IMR-90 (cell line): Measurements from ENCODE around the gene PCSK2. TPM values are rescaled to one million over a fixed set of nuclear protein-coding genes. Genes with fewer than 3 reads are reported as not detected.

Source experiments
- ATAC-seq: fragments of 200-7000 bp; cut with Tn5 transposase; 2 replicates; pipeline ENCODE4 v1.9.1; 2020; ENCODE audit warnings: low read depth, mild to moderate bottlenecking, moderate library complexity
- BruUV-seq: library from RNA; stranded (reverse); fragments of 400-500 nt; replicated peaks from 2 replicates; lab custom pipeline; 2021; lab: Mats Ljungman, UMichigan
- CTCF ChIA-PET: fragments of 300-600 bp; formaldehyde crosslinking; extraction: SDS; loops from one replicate; lab custom pipeline; 2021; ENCODE audit warnings: antibody characterized with exemption; lab: Yijun Ruan, JAX
- POLR2A ChIA-PET: fragments of 300-600 bp; sonication (Branson Sonifier 250); formaldehyde crosslinking; loops from one replicate; lab custom pipeline; 2022; ENCODE audit warnings: antibody characterized with exemption; ENCODE audit not compliant: unreplicated experiment; lab: Charles Lee
- DNase-seq: peaks from one replicate; pipeline ENCODE4 v3.0.0; 2013
- H2AFZ ChIP-seq: replicated peaks from 2 replicates; pipeline ENCODE3; 2013; ENCODE audit warnings: low read length, mild to moderate bottlenecking; ENCODE audit not compliant: poor library complexity
- H2AK5ac ChIP-seq: 2 replicates; pipeline ENCODE4 v1.6.1; 2013; ENCODE audit warnings: low read depth, low read length, inconsistent platforms
- H2AK9ac ChIP-seq: replicated peaks from 2 replicates; pipeline ENCODE3; 2013; ENCODE audit warnings: mild to moderate bottlenecking, low read depth, low read length, moderate library complexity; ENCODE audit not compliant: poor library complexity
- H2BK120ac ChIP-seq: 2 replicates; pipeline ENCODE4 v1.6.1; 2013; ENCODE audit warnings: low read depth, low read length, inconsistent platforms
- H2BK15ac ChIP-seq: 3 replicates; pipeline ENCODE4 v1.6.1; 2013; ENCODE audit warnings: low read depth, low read length, inconsistent platforms
- H2BK20ac ChIP-seq: 2 replicates; pipeline ENCODE4 v1.6.1; 2013; ENCODE audit warnings: low read depth, mild to moderate bottlenecking, inconsistent platforms, low read length, moderate library complexity
- H2BK5ac ChIP-seq: 2 replicates; pipeline ENCODE4 v1.6.1; 2013; ENCODE audit warnings: mild to moderate bottlenecking, low read depth, low read length, inconsistent platforms; ENCODE audit not compliant: poor library complexity, severe bottlenecking
- H3K14ac ChIP-seq: replicated peaks from 2 replicates; pipeline ENCODE4 v1.6.1; 2013; ENCODE audit warnings: low read depth, low read length, inconsistent platforms
- H3K18ac ChIP-seq: 2 replicates; pipeline ENCODE4 v1.6.1; 2013; ENCODE audit warnings: low read depth, low read length, control low read depth
- H3K23ac ChIP-seq: 2 replicates; pipeline ENCODE4 v1.6.1; 2013; ENCODE audit warnings: low read depth, low read length, inconsistent platforms
- H3K27ac ChIP-seq: 2 replicates; pipeline ENCODE4 v1.5.1; 2013; ENCODE audit warnings: mild to moderate bottlenecking, control low read depth, low read length; ENCODE audit not compliant: insufficient read depth
- H3K27me3 ChIP-seq: 2 replicates; pipeline ENCODE4 v1.6.1; 2013; ENCODE audit warnings: low read length; ENCODE audit not compliant: control insufficient read depth, insufficient read depth
- H3K36me3 ChIP-seq: 2 replicates; pipeline ENCODE4 v1.6.1; 2013; ENCODE audit warnings: low read length, mixed read lengths; ENCODE audit not compliant: control insufficient read depth, insufficient read depth
- H3K4ac ChIP-seq: 2 replicates; pipeline ENCODE4 v1.6.1; 2013; ENCODE audit warnings: low read depth, low read length, inconsistent platforms
- H3K4me1 ChIP-seq: 2 replicates; pipeline ENCODE4 v1.6.1; 2013; ENCODE audit warnings: low read length, mixed read lengths; ENCODE audit not compliant: control insufficient read depth, insufficient read depth
- H3K4me2 ChIP-seq: 2 replicates; pipeline ENCODE4 v1.6.1; 2013; ENCODE audit warnings: low read depth, mild to moderate bottlenecking, control low read depth, low read length, moderate library complexity
- H3K4me3 ChIP-seq: 2 replicates; pipeline ENCODE4 v1.5.1; 2013; ENCODE audit warnings: low read depth, mild to moderate bottlenecking, control low read depth, low read length, moderate library complexity; ENCODE audit not compliant: insufficient read depth
- H3K56ac ChIP-seq: 2 replicates; pipeline ENCODE4 v1.6.1; 2013; ENCODE audit warnings: low read length, inconsistent platforms; ENCODE audit not compliant: insufficient read depth; ENCODE audit errors: extremely low read depth
- H3K79me1 ChIP-seq, 2 experiments: 2 replicates each; pipeline ENCODE4 v1.6.1; 2013; ENCODE audit warnings: low read length in 2 of 2, inconsistent platforms in 1 of 2, low read depth in 1 of 2
- H3K9ac ChIP-seq: 2 replicates; pipeline ENCODE4 v1.6.1; 2013; ENCODE audit warnings: low read depth, low read length, control low read depth
- H3K9me1 ChIP-seq: 2 replicates; pipeline ENCODE4 v1.6.1; 2013; ENCODE audit warnings: low read length, inconsistent platforms; ENCODE audit not compliant: insufficient read depth
- H3K9me3 ChIP-seq: 2 replicates; pipeline ENCODE4 v1.6.1; 2013; ENCODE audit warnings: low read length; ENCODE audit not compliant: control insufficient read depth, insufficient read depth
- H4K20me1 ChIP-seq: 2 replicates; pipeline ENCODE4 v1.6.1; 2013; ENCODE audit warnings: low read length, inconsistent platforms; ENCODE audit not compliant: insufficient read depth
- H4K5ac ChIP-seq: 2 replicates; pipeline ENCODE4 v1.6.1; 2013; ENCODE audit warnings: mild to moderate bottlenecking, low read depth, low read length, control low read depth
- H4K8ac ChIP-seq, 2 experiments: 2 replicates each; pipeline ENCODE4 v1.6.1; 2013; ENCODE audit warnings: low read depth in 2 of 2, low read length in 2 of 2, control low read depth in 1 of 2, inconsistent platforms in 1 of 2
- H4K91ac ChIP-seq: 2 replicates; pipeline ENCODE4 v1.6.1; 2013; ENCODE audit warnings: low read depth, low read length, inconsistent platforms; ENCODE audit not compliant: insufficient read depth
- BHLHE40 ChIP-seq: fragments of 150-350 bp; IDR thresholded peaks from 2 replicates; pipeline ENCODE4 v1.6.1; 2016; ENCODE audit warnings: mild to moderate bottlenecking, low read depth, low read length
- CEBPB ChIP-seq: IDR thresholded peaks from 2 replicates; pipeline ENCODE4 v1.6.1; 2012; ENCODE audit warnings: low read depth, low read length, improper control_type of control experiment
- CHD1 ChIP-seq: IDR thresholded peaks from 2 replicates; pipeline ENCODE4 v1.6.1; 2012; ENCODE audit warnings: low read depth, low read length, improper control_type of control experiment
- FOS ChIP-seq: fragments of 150-350 bp; IDR thresholded peaks from 2 replicates; pipeline ENCODE4 v1.6.1; 2016; ENCODE audit warnings: low read depth, low read length
- MAFK ChIP-seq: IDR thresholded peaks from 2 replicates; pipeline ENCODE4 v1.6.1; 2012; ENCODE audit warnings: low read depth, low read length, improper control_type of control experiment
- MAZ ChIP-seq: IDR thresholded peaks from 2 replicates; pipeline ENCODE4 v1.6.1; 2012; ENCODE audit warnings: low read depth, mild to moderate bottlenecking, low read length, improper control_type of control experiment, moderate library complexity, borderline replicate concordance
- MXI1 ChIP-seq: IDR thresholded peaks from 2 replicates; pipeline ENCODE4 v1.6.1; 2012; ENCODE audit warnings: low read depth, mild to moderate bottlenecking, low read length, moderate library complexity, borderline replicate concordance
- NFE2L2 ChIP-seq: fragments of 150-350 bp; IDR thresholded peaks from 2 replicates; pipeline ENCODE4 v1.6.1; 2016; ENCODE audit warnings: low read depth, mild to moderate bottlenecking, low read length
- POLR2A ChIP-seq: IDR thresholded peaks from 2 replicates; pipeline ENCODE4 v1.6.1; 2012; ENCODE audit warnings: mild to moderate bottlenecking, low read depth, low read length
- RAD21 ChIP-seq: IDR thresholded peaks from 2 replicates; pipeline ENCODE4 v1.6.1; 2012; ENCODE audit warnings: low read length, improper control_type of control experiment
- RCOR1 ChIP-seq: IDR thresholded peaks from 2 replicates; pipeline ENCODE4 v1.6.1; 2012; ENCODE audit warnings: mild to moderate bottlenecking, low read length, improper control_type of control experiment; ENCODE audit not compliant: insufficient replicate concordance
- RFX5 ChIP-seq: IDR thresholded peaks from 2 replicates; pipeline ENCODE4 v1.8.0; 2012; ENCODE audit warnings: low read depth, mild to moderate bottlenecking, low read length, moderate library complexity
- SMC3 ChIP-seq: fragments of 150-350 bp; IDR thresholded peaks from 2 replicates; pipeline ENCODE4 v1.6.1; 2016; ENCODE audit warnings: low read depth, mild to moderate bottlenecking, antibody characterized with exemption, low read length, moderate library complexity
- WGBS, 2 experiments: methylation state at CpG; one replicate each; pipeline versions ENCODE4 v1.1.5 to v1.1.7; 2013; ENCODE audit warnings: missing lambda C conversion rate in 2 of 2; ENCODE audit not compliant: insufficient read length in 1 of 2; ENCODE audit errors: extremely low coverage in 2 of 2; 5-methylcytosine and 5-hydroxymethylcytosine counted together
- dilution Hi-C: fragments of 300-500 bp; cut with HindIII; formaldehyde crosslinking; loops from one replicate; pipeline ENCODE4 v1.14.3; 2018; ENCODE audit warnings: low sequenced_read_pairs; ENCODE audit not compliant: unreplicated experiment
- in situ Hi-C: fragments of 300-500 bp; cut with MboI; formaldehyde crosslinking; loops from 3 replicates; pipeline ENCODE4 v1.14.3; 2019; ENCODE audit warnings: low sequenced_read_pairs, inconsistent platforms, mixed read lengths
- intact Hi-C: fragments of 100-400 bp; cut with micrococcal nuclease; formaldehyde crosslinking; loops from 2 replicates; pipeline ENCODE4 v1.10.0; 2022
- polyA plus RNA-seq, 3 experiments: library from polyadenylated mRNA; depleted of rRNA; stranded (reverse); fragments of >200 nt; gene quantifications; 2 replicates each; pipeline ENCODE4 v1.2.3, GENCODE V29; 2012; ENCODE audit warnings: low replicate concordance in 1 of 3
- total RNA-seq: library from RNA; depleted of rRNA; stranded (reverse); fragments of >200 nt; gene quantifications from 2 replicates; pipeline ENCODE4 v1.2.3, GENCODE V29; 2012
- TF ChIP-seq, protein P1 (sequence below): fragments of 150-350 bp; IDR thresholded peaks from 2 replicates; pipeline ENCODE4 v1.6.1; 2017; ENCODE audit warnings: mild to moderate bottlenecking, antibody characterized with exemption, low read length, low read depth
- TF ChIP-seq, protein P2 (sequence below): fragments of 150-350 bp; IDR thresholded peaks from 2 replicates; pipeline ENCODE4 v1.6.1; 2016; ENCODE audit warnings: low read depth, mild to moderate bottlenecking, low read length, moderate library complexity, borderline replicate concordance
- TF ChIP-seq, protein P3 (sequence below): conservative IDR thresholded peaks from 2 replicates; pipeline ENCODE4 v1.5.1; 2012; ENCODE audit warnings: mild to moderate bottlenecking, low read depth, low read length, improper control_type of control experiment

PCSK2 gene
- total and polyA plus RNA-seq, 2 of the 4 experiments (the other 2 are of a cell fraction), result not detected

DNA sequence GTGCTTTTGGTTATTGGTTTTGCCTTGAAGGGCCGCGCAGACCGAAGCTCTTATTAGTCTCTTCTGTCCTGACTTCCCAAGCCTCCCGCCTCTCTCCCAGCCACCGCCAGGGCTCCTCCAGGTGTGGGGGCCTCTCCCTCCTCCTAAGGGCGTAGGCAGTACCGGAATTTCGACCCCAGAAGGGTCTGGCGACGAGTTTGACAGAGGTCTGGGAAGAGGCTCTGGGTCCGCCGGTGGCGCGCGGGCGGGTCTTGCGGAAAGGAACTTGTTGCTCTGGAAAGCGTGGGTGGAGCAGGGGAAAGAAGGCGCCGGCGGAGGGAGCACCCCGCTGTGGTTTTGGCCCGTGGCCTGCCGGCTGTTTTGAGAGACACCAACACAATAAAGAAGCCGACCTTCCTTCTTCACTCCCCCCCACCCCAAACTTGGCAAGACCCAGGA is 1.8 kb downstream of the PCSK2 start:
- Histone ChIP-seq H3K9me3 (no peaks in the 10 kb centered on the region), H4K8ac (no peak overlapping the region), H4K20me1 (no peaks in the 10 kb centered on the region), H3K4me2 (no peak overlapping the region), H4K5ac (no peak overlapping the region), H3K9me1 (no peaks in the 10 kb centered on the region), H3K79me1 (no peaks in the 10 kb centered on the region), H2AFZ (no peak overlapping the region), H3K36me3 (no peaks in the 10 kb centered on the region), H2BK15ac (no peak overlapping the region), H3K4me3 (no peak overlapping the region), H3K56ac (no peak overlapping the region), H3K9ac (no peak overlapping the region), H2BK20ac (no peak overlapping the region), H3K4me1 (no peaks in the 10 kb centered on the region; the same call in 1 of the 2 replicates), H3K23ac (no peak overlapping the region), H3K4ac (no peak overlapping the region), H3K14ac (no peak overlapping the region), H4K91ac (no peak overlapping the region), H2AK5ac (no peak overlapping the region), H2AK9ac (no peak overlapping the region), H2BK120ac (no peak overlapping the region), H3K18ac (no peak overlapping the region), H2BK5ac (no peak overlapping the region), H3K27me3 (peaks cover 18% of the 10 kb centered on the region), H3K27ac (no peak overlapping the region)
- no peak for TF ChIP-seq RAD21
- TF ChIP-seq MAFK, result no peak
- no peak for TF ChIP-seq CHD1
- no peak for TF ChIP-seq FOS
- TF ChIP-seq NFE2L2, result no peak
- TF ChIP-seq, protein P1, sequence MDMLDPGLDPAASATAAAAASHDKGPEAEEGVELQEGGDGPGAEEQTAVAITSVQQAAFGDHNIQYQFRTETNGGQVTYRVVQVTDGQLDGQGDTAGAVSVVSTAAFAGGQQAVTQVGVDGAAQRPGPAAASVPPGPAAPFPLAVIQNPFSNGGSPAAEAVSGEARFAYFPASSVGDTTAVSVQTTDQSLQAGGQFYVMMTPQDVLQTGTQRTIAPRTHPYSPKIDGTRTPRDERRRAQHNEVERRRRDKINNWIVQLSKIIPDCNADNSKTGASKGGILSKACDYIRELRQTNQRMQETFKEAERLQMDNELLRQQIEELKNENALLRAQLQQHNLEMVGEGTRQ, result no peak
- no peak for TF ChIP-seq MAZ
- TF ChIP-seq, protein P2, sequence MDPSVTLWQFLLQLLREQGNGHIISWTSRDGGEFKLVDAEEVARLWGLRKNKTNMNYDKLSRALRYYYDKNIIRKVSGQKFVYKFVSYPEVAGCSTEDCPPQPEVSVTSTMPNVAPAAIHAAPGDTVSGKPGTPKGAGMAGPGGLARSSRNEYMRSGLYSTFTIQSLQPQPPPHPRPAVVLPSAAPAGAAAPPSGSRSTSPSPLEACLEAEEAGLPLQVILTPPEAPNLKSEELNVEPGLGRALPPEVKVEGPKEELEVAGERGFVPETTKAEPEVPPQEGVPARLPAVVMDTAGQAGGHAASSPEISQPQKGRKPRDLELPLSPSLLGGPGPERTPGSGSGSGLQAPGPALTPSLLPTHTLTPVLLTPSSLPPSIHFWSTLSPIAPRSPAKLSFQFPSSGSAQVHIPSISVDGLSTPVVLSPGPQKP, result no peak
- TF ChIP-seq SMC3, result no peak
- no peak for TF ChIP-seq BHLHE40
- no peak for TF ChIP-seq RFX5
- TF ChIP-seq MXI1, result no peak
- no peak for TF ChIP-seq CEBPB
- TF ChIP-seq, protein P3, sequence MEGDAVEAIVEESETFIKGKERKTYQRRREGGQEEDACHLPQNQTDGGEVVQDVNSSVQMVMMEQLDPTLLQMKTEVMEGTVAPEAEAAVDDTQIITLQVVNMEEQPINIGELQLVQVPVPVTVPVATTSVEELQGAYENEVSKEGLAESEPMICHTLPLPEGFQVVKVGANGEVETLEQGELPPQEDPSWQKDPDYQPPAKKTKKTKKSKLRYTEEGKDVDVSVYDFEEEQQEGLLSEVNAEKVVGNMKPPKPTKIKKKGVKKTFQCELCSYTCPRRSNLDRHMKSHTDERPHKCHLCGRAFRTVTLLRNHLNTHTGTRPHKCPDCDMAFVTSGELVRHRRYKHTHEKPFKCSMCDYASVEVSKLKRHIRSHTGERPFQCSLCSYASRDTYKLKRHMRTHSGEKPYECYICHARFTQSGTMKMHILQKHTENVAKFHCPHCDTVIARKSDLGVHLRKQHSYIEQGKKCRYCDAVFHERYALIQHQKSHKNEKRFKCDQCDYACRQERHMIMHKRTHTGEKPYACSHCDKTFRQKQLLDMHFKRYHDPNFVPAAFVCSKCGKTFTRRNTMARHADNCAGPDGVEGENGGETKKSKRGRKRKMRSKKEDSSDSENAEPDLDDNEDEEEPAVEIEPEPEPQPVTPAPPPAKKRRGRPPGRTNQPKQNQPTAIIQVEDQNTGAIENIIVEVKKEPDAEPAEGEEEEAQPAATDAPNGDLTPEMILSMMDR, result no peak
- no peak for TF ChIP-seq POLR2A
- TF ChIP-seq RCOR1, result no peak
- ATAC-seq (no peak), DNase-seq (no peak)
- in situ Hi-C loops (loop anchor here (25.0 kb wide), 1 partner anchor 416 kb away; no protein-coding TSS in a partner anchor), dilution Hi-C loops (no loop called here), intact Hi-C loops (loop anchor here (10.0 kb wide), 1 partner anchor 424 kb away; no protein-coding TSS in a partner anchor)
- no CpG with 5 or more reads among the region's 25 CpGs for WGBS, 2 experiments
- BruUV-seq, result no TSS peak
- ChIA-PET POLR2A (no interaction called here), CTCF (no interaction called here)
